Activated naive CD4-positive, alpha-beta T cell treated with anti-CD3 and anti-CD28 coated beads, Interleukin-2, amount 50 U/mL, for 72 hours (primary cell): Measurements from ENCODE around the gene MLLT3. TPM values are rescaled to one million over a fixed set of nuclear protein-coding genes. Genes with fewer than 3 reads are reported as not detected.
A peak's percentile ranks its signal among the peaks of the same experiment; 100 is the strongest.

Experiments used
- ATAC-seq, 2 donors: fragments of 150-1000 bp; cut with Tn5 transposase; 2 replicates each; pipeline ENCODE4 v1.10.0; 2021; ENCODE audit warnings: mild to moderate bottlenecking in 2 of 2, moderate library complexity in 2 of 2
- DNase-seq, 2 donors: peaks; one replicate each; pipeline ENCODE4 v3.0.0; 2021 to 2022; ENCODE audit warnings: low spot score in 2 of 2
- H3K27ac Mint-ChIP-seq, 2 donors: one replicate each; pipeline ENCODE4 v1.8.0; 2022; ENCODE audit warnings: mild to moderate bottlenecking in 2 of 2, mixed read lengths in 2 of 2
- H3K36me3 Mint-ChIP-seq, 2 donors: one replicate each; pipeline ENCODE4 v1.8.0; 2022; ENCODE audit warnings: mixed read lengths in 2 of 2
- H3K9me3 Mint-ChIP-seq, 2 donors: one replicate each; pipeline ENCODE4 v1.8.0; 2022; ENCODE audit warnings: mixed read lengths in 2 of 2
- total RNA-seq, 2 donors: library from RNA; stranded (reverse); gene quantifications; one replicate each; pipeline ENCODE4 v1.2.3, GENCODE V29; 2022

MLLT3 gene
- total RNA-seq, 2 donors from 2014 or later = 43.6 to 54.6 TPM

GRCh38 chr9:20321423-20322082 lies 300.7 kb downstream of the MLLT3 start:
- H3K36me3 Mint-ChIP-seq = peaks cover 0 to 12% of the 10 kb centered on the region in 2 donors
- ATAC-seq (peak; percentile 69 to 73), DNase-seq (peak in 1 of 2 donors; percentile 37)
- peak overlapping the region; percentile 85 to 98 for H3K27ac Mint-ChIP-seq
- H3K9me3 Mint-ChIP-seq = peaks cover 2 to 8% of the 10 kb centered on the region in 2 donors

GRCh38 chr9:20320921-20321320 lies 301.4 kb downstream of the MLLT3 start:
- DNase-seq (no peak), ATAC-seq (no peak)
- peaks cover 0 to 12% of the 10 kb centered on the region in 2 donors for H3K36me3 Mint-ChIP-seq
- peaks cover 0 to 8% of the 10 kb centered on the region in 2 donors for H3K9me3 Mint-ChIP-seq
- peak overlapping the region; percentile 85 to 98 for H3K27ac Mint-ChIP-seq

- Mint-ChIP-seq H3K36me3 (peaks cover 0 to 12% of the 10 kb centered on the region in 2 donors), H3K9me3 (peaks cover 0 to 4% of the 10 kb centered on the region in 2 donors), H3K27ac (peak overlapping the region; percentile 85 to 98)
- DNase-seq (peak in 1 of 2 donors; percentile 33), ATAC-seq (peak; percentile 63 to 74)
These were observed 302.5 kb downstream of the MLLT3 start for GRCh38 chr9:20319641-20320337.

- ATAC-seq (no peak), DNase-seq (no peak)
- Mint-ChIP-seq H3K27ac (peak overlapping the region; percentile 85 to 98), H3K36me3 (peaks cover 0 to 12% of the 10 kb centered on the region in 2 donors), H3K9me3 (peaks cover 0 to 4% of the 10 kb centered on the region in 2 donors)
These were observed 303.1 kb downstream of the MLLT3 start for GRCh38 chr9:20319241-20319640.

GRCh38 chr9:20317701-20318100 lies 304.6 kb downstream of the MLLT3 start:
- no peak for ATAC-seq
- peak overlapping the region in 1 of 2 donors; percentile 9 for H3K27ac Mint-ChIP-seq
- no peak for DNase-seq
- H3K36me3 Mint-ChIP-seq = peaks cover 0 to 12% of the 10 kb centered on the region in 2 donors
- H3K9me3 Mint-ChIP-seq = peaks cover 0 to 7% of the 10 kb centered on the region in 2 donors

- Mint-ChIP-seq H3K27ac (peak overlapping the region; percentile 70 to 99), H3K36me3 (peaks cover 0 to 6% of the 10 kb centered on the region in 2 donors)
- no peak for ATAC-seq
These were observed 305.9 kb downstream of the MLLT3 start for GRCh38 chr9:20316372-20316771.

GRCh38 chr9:20315677-20316076 lies 306.6 kb downstream of the MLLT3 start:
- DNase-seq (no peak), ATAC-seq (peak; percentile 67 to 73)
- Mint-ChIP-seq H3K36me3 (peaks cover 0 to 6% of the 10 kb centered on the region in 2 donors), H3K9me3 (peaks cover 0 to 18% of the 10 kb centered on the region in 2 donors), H3K27ac (peak overlapping the region; percentile 70 to 99)

More at GRCh38 chr9:20316372-20316771, 305.9 kb downstream of the MLLT3 start:
- DNase-seq = no peak
- H3K9me3 Mint-ChIP-seq = peaks cover 0 to 18% of the 10 kb centered on the region in 2 donors

GRCh38 chr9:20314981-20315380 lies 307.3 kb downstream of the MLLT3 start:
- Mint-ChIP-seq H3K36me3 (peaks cover 0 to 6% of the 10 kb centered on the region in 2 donors), H3K9me3 (peaks cover 0 to 18% of the 10 kb centered on the region in 2 donors), H3K27ac (peak overlapping the region; percentile 70 to 99)
- ATAC-seq (peak; percentile 63 to 69), DNase-seq (no peak)

- Mint-ChIP-seq H3K36me3 (peaks cover 0 to 6% of the 10 kb centered on the region in 2 donors), H3K27ac (no peak overlapping the region), H3K9me3 (peaks cover 0 to 18% of the 10 kb centered on the region in 2 donors)
- ATAC-seq (no peak), DNase-seq (no peak)
These were observed 308.9 kb downstream of the MLLT3 start for GRCh38 chr9:20313415-20313814.

GRCh38 chr9:20312732-20313131 lies 309.6 kb downstream of the MLLT3 start:
- DNase-seq (no peak), ATAC-seq (no peak)

GRCh38 chr9:20310024-20310423 lies 312.3 kb downstream of the MLLT3 start:
- Mint-ChIP-seq H3K36me3 (no peaks in the 10 kb centered on the region), H3K9me3 (peaks cover 0 to 14% of the 10 kb centered on the region in 2 donors), H3K27ac (no peak overlapping the region)
- ATAC-seq (no peak), DNase-seq (no peak)

More at GRCh38 chr9:20312732-20313131, 309.6 kb downstream of the MLLT3 start:
- Mint-ChIP-seq H3K27ac (no peak overlapping the region), H3K36me3 (peaks cover 0 to 6% of the 10 kb centered on the region in 2 donors), H3K9me3 (peaks cover 0 to 18% of the 10 kb centered on the region in 2 donors)

GRCh38 chr9:20309124-20309523 lies 313.2 kb downstream of the MLLT3 start:
- ATAC-seq (no peak), DNase-seq (no peak)
- Mint-ChIP-seq H3K36me3 (no peaks in the 10 kb centered on the region), H3K9me3 (peaks cover 0 to 14% of the 10 kb centered on the region in 2 donors), H3K27ac (no peak overlapping the region)

- no peak for ATAC-seq
- H3K27ac Mint-ChIP-seq = no peak overlapping the region
These were observed 314.7 kb downstream of the MLLT3 start for GRCh38 chr9:20307621-20308020.

GRCh38 chr9:20305452-20305851 lies 316.8 kb downstream of the MLLT3 start:
- Mint-ChIP-seq H3K36me3 (no peaks in the 10 kb centered on the region), H3K27ac (no peak overlapping the region), H3K9me3 (peaks cover 0 to 1% of the 10 kb centered on the region in 2 donors)
- DNase-seq = no peak
- ATAC-seq = no peak

More at GRCh38 chr9:20307621-20308020, 314.7 kb downstream of the MLLT3 start:
- no peaks in the 10 kb centered on the region for H3K36me3 Mint-ChIP-seq
- peaks cover 0 to 10% of the 10 kb centered on the region in 2 donors for H3K9me3 Mint-ChIP-seq
- DNase-seq = no peak

- DNase-seq (no peak), ATAC-seq (no peak)
- Mint-ChIP-seq H3K36me3 (no peaks in the 10 kb centered on the region), H3K9me3 (peaks cover 0 to 6% of the 10 kb centered on the region in 2 donors), H3K27ac (no peak overlapping the region)
These were observed 318.3 kb downstream of the MLLT3 start for GRCh38 chr9:20303996-20304395.

- H3K27ac Mint-ChIP-seq = no peak overlapping the region
- no peak for DNase-seq
- no peaks in the 10 kb centered on the region for H3K36me3 Mint-ChIP-seq
- peaks cover 0 to 11% of the 10 kb centered on the region in 2 donors for H3K9me3 Mint-ChIP-seq
- no peak for ATAC-seq
These were observed 319.2 kb downstream of the MLLT3 start for GRCh38 chr9:20303066-20303465.

GRCh38 chr9:20302197-20302596 lies 320.1 kb downstream of the MLLT3 start:
- DNase-seq = no peak
- Mint-ChIP-seq H3K9me3 (peaks cover 0 to 11% of the 10 kb centered on the region in 2 donors), H3K27ac (no peak overlapping the region), H3K36me3 (no peaks in the 10 kb centered on the region)
- no peak for ATAC-seq
